HCT116 (cell line): ENCODE data around the gene GPR34.

Experiments used
- EZH2 ChIP-seq: fragments of 200-600 bp; sonication (generic); IDR thresholded peaks from 2 replicates; pipeline ENCODE4 v1.6.1; 2017; ENCODE audit warnings: antibody characterized with exemption, mixed run types
- JUND ChIP-seq: IDR thresholded peaks from 2 replicates; pipeline ENCODE4 v1.6.1; 2012
- POLR2A ChIP-seq: IDR thresholded peaks from 2 replicates; pipeline ENCODE4 v1.7.0; 2011; ENCODE audit warnings: borderline replicate concordance; ENCODE audit not compliant: insufficient read depth, insufficient read length; ENCODE audit errors: extremely low read depth
- RAD21 ChIP-seq: IDR thresholded peaks from 2 replicates; pipeline ENCODE4 v1.6.1; 2012; ENCODE audit warnings: low read depth, mild to moderate bottlenecking
- TCF7L2 ChIP-seq: IDR thresholded peaks from 2 replicates; pipeline ENCODE4 v1.7.0; 2011; ENCODE audit warnings: borderline replicate concordance, inconsistent platforms; ENCODE audit not compliant: insufficient read depth, insufficient read length; ENCODE audit errors: extremely low read depth
- TF ChIP-seq, protein P1 (sequence below), 3 experiments: fragments of 200-600 bp in 1 of 3; sonication (generic) in 1 of 3; IDR thresholded peaks in 2 of 3; conservative IDR thresholded peaks in 1 of 3; 2 replicates each; pipeline ENCODE4 v1.5.1; 2012 to 2017; ENCODE audit warnings: low read depth in 2 of 3, low read length in 2 of 3, antibody characterized with exemption in 1 of 3, borderline replicate concordance in 1 of 3, control low read depth in 1 of 3, mild to moderate bottlenecking in 1 of 3, mixed read lengths in 1 of 3, mixed run types in 1 of 3, moderate library complexity in 1 of 3; ENCODE audit not compliant: insufficient read depth in 1 of 3
- TF ChIP-seq, protein P2 (sequence below): IDR thresholded peaks from 2 replicates; pipeline ENCODE4 v1.6.1; 2012

DNA sequence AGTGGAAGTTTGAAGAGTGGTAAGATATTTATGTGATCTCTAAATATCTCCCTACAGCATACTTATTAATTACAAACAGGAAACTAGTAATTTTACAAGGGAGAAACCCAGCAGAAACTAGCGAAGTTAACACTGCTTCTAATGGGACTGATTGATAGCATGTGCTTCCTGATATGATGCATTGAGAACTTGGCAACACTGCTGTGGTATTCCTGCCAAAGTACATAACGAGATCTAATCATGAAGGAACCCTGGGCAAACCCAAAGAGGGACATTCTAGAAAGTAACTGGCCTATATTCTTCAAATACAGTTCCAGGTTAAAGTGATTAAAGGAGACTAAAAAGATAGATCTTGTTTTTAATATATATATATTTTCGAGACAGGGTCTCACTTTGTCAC, 4.6 kb upstream of the GPR34 start:
- TF ChIP-seq POLR2A (no peak), TCF7L2 (no peak), JUND (no peak), EZH2 (no peak), RAD21 (no peak)
- TF ChIP-seq, protein P1, sequence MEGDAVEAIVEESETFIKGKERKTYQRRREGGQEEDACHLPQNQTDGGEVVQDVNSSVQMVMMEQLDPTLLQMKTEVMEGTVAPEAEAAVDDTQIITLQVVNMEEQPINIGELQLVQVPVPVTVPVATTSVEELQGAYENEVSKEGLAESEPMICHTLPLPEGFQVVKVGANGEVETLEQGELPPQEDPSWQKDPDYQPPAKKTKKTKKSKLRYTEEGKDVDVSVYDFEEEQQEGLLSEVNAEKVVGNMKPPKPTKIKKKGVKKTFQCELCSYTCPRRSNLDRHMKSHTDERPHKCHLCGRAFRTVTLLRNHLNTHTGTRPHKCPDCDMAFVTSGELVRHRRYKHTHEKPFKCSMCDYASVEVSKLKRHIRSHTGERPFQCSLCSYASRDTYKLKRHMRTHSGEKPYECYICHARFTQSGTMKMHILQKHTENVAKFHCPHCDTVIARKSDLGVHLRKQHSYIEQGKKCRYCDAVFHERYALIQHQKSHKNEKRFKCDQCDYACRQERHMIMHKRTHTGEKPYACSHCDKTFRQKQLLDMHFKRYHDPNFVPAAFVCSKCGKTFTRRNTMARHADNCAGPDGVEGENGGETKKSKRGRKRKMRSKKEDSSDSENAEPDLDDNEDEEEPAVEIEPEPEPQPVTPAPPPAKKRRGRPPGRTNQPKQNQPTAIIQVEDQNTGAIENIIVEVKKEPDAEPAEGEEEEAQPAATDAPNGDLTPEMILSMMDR (IDR thresholded peaks at IDR 0.05 in 2 of 3, conservative IDR thresholded peaks at IDR 0.05 in 1 of 3; ENCODE audit: borderline replicate concordance in 1 of 3, insufficient read depth in 1 of 3, low read depth in 2 of 3, low read length in 2 of 3) = no peak
- TF ChIP-seq, protein P2, sequence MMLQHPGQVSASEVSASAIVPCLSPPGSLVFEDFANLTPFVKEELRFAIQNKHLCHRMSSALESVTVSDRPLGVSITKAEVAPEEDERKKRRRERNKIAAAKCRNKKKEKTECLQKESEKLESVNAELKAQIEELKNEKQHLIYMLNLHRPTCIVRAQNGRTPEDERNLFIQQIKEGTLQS = no peak
